HepG2 (cell line): ENCODE results near the gene MPP3. TPM values are rescaled to one million over a fixed set of nuclear protein-coding genes. Genes with fewer than 3 reads are reported as not detected.

ENCODE experiments used
- ASH2L ChIP-seq: fragments of 300-600, 200-600 bp; sonication (generic); IDR thresholded peaks from 2 replicates; pipeline ENCODE4 v1.7.0; 2017; ENCODE audit warnings: low read depth, mild to moderate bottlenecking, moderate library complexity, mixed read lengths, low read length; ENCODE audit not compliant: insufficient read length
- ATF5 ChIP-seq: sonication (generic); formaldehyde crosslinking; IDR thresholded peaks from 2 replicates; pipeline ENCODE4 v1.4.0; 2020; ENCODE audit warnings: mild to moderate bottlenecking, low read depth, missing genetic modification reagents
- ATF7 ChIP-seq, 2 experiments: fragments of 450-650 bp in 1 of 2; sonication (generic) in 1 of 2; formaldehyde crosslinking in 1 of 2; IDR thresholded peaks; 2 replicates each; pipeline versions ENCODE4 v1.4.0 to v1.6.1; 2016 to 2020; ENCODE audit warnings: antibody characterized with exemption in 1 of 2, mild to moderate bottlenecking in 1 of 2, missing genetic modification reagents in 1 of 2
- CBX2 ChIP-seq, 2 experiments: fragments of 200-600 bp in 1 of 2; sonication (generic); formaldehyde crosslinking in 1 of 2; IDR thresholded peaks; 2 replicates each; pipeline versions ENCODE4 v1.7.0 to v1.8.1; 2018 to 2022; ENCODE audit warnings: low read depth in 2 of 2, low read length in 1 of 2, mild to moderate bottlenecking in 1 of 2, missing genetic modification reagents in 1 of 2
- FOXP1 ChIP-seq, 2 experiments: fragments of 450-650 bp in 1 of 2; IDR thresholded peaks; 2 replicates each; pipeline ENCODE4 v1.6.1; 2017 to 2018; ENCODE audit warnings: antibody characterized with exemption in 1 of 2
- GMEB2 ChIP-seq: IDR thresholded peaks from 2 replicates; pipeline ENCODE4 v1.6.1; 2016; ENCODE audit warnings: missing biosample characterization, missing genetic modification reagents, low read depth
- KDM1A ChIP-seq: IDR thresholded peaks from 2 replicates; pipeline ENCODE4 v1.6.1; 2016; ENCODE audit warnings: missing compliant biosample characterization
- KDM3A ChIP-seq: IDR thresholded peaks from 2 replicates; pipeline ENCODE4 v1.6.1; 2018; ENCODE audit warnings: low read depth, missing compliant biosample characterization
- KLF11 ChIP-seq: IDR thresholded peaks from 2 replicates; pipeline ENCODE4 v1.6.1; 2016; ENCODE audit warnings: missing compliant biosample characterization
- MAX ChIP-seq: IDR thresholded peaks from 2 replicates; pipeline ENCODE4 v1.6.1; 2012; ENCODE audit warnings: inconsistent platforms
- MTA3 ChIP-seq: sonication (generic); formaldehyde crosslinking; IDR thresholded peaks from 2 replicates; pipeline ENCODE4 v1.4.0; 2020; ENCODE audit warnings: missing genetic modification reagents
- NCOA2 ChIP-seq: sonication (generic); formaldehyde crosslinking; IDR thresholded peaks from 2 replicates; pipeline ENCODE4 v1.8.0; 2022; ENCODE audit warnings: inconsistent platforms
- RFXANK ChIP-seq: IDR thresholded peaks from 2 replicates; pipeline ENCODE4 v1.6.1; 2016
- SAFB2 ChIP-seq: sonication (generic); formaldehyde crosslinking; IDR thresholded peaks from 2 replicates; pipeline ENCODE4 v1.5.1; 2020; ENCODE audit warnings: missing genetic modification reagents, low read depth, mild to moderate bottlenecking, borderline replicate concordance
- TCF7 ChIP-seq: sonication (generic); IDR thresholded peaks from 2 replicates; pipeline ENCODE4 v1.6.1; 2016; ENCODE audit warnings: antibody characterized with exemption, low read depth
- YEATS2 ChIP-seq: sonication (generic); formaldehyde crosslinking; IDR thresholded peaks from 2 replicates; pipeline ENCODE4 v1.4.0; 2020; ENCODE audit warnings: missing genetic modification reagents, borderline replicate concordance
- ZFP36L1 ChIP-seq: sonication (generic); formaldehyde crosslinking; IDR thresholded peaks from 2 replicates; pipeline ENCODE4 v1.8.0; 2022; ENCODE audit warnings: mild to moderate bottlenecking, missing genetic modification reagents, moderate library complexity
- ZNF138 ChIP-seq: sonication (generic); formaldehyde crosslinking; IDR thresholded peaks from 2 replicates; pipeline ENCODE4 v1.5.0; 2020; ENCODE audit warnings: mild to moderate bottlenecking, low read depth, missing genetic modification reagents
- ZNF230 ChIP-seq: sonication (generic); formaldehyde crosslinking; IDR thresholded peaks from 2 replicates; pipeline ENCODE4 v1.4.0; 2020; ENCODE audit warnings: mild to moderate bottlenecking, missing genetic modification reagents
- ZNF317 ChIP-seq: sonication (generic); formaldehyde crosslinking; IDR thresholded peaks from 2 replicates; pipeline ENCODE4 v1.5.0; 2020; ENCODE audit warnings: mild to moderate bottlenecking, missing genetic modification reagents
- ZNF329 ChIP-seq: sonication (generic); formaldehyde crosslinking; IDR thresholded peaks from 2 replicates; pipeline ENCODE4 v1.9.0; 2021; ENCODE audit warnings: low read depth, mild to moderate bottlenecking, missing genetic modification reagents
- ZNF367 ChIP-seq: sonication (generic); formaldehyde crosslinking; IDR thresholded peaks from 2 replicates; pipeline ENCODE4 v1.4.0; 2020; ENCODE audit warnings: missing genetic modification reagents, borderline replicate concordance
- ZNF841 ChIP-seq: sonication (generic); formaldehyde crosslinking; IDR thresholded peaks from 2 replicates; pipeline ENCODE4 v1.8.1; 2023; ENCODE audit warnings: missing genetic modification reagents, borderline replicate concordance
- ZSCAN30 ChIP-seq: sonication (generic); formaldehyde crosslinking; IDR thresholded peaks from 2 replicates; pipeline ENCODE4 v1.5.0; 2020; ENCODE audit warnings: mild to moderate bottlenecking, missing genetic modification reagents
- polyA plus RNA-seq, 8 experiments: library from polyadenylated mRNA; depleted of rRNA in 3 of 8; stranded (reverse) in 7 of 8; unstranded in 1 of 8; fragments of >200 nt; fragmentation: Illumina TruSeq in 4 of 8; extraction: Trizol in 4 of 8; gene quantifications; 2 replicates each; pipeline versions ENCODE4 v1.2.1 to v1.2.3, GENCODE V29; 2011 to 2016; ENCODE audit warnings: low read depth in 4 of 8, missing spikeins in 1 of 8, mixed read lengths in 1 of 8; ENCODE audit not compliant: insufficient read depth in 1 of 8
- total RNA-seq, 5 experiments: library from RNA; depleted of rRNA; stranded (reverse); fragments of >200 nt; fragmentation: Illumina TruSeq; extraction: Trizol; gene quantifications; 2 replicates each; pipeline ENCODE4 v1.2.3, GENCODE V29; 2016; ENCODE audit warnings: low read depth in 1 of 5

Gene MPP3
- total and polyA plus RNA-seq, 2 of the 13 experiments (the other 11 are each of a cell fraction or from before 2014, with no cell fraction given) = 0.91 to 1.8 TPM

DNA sequence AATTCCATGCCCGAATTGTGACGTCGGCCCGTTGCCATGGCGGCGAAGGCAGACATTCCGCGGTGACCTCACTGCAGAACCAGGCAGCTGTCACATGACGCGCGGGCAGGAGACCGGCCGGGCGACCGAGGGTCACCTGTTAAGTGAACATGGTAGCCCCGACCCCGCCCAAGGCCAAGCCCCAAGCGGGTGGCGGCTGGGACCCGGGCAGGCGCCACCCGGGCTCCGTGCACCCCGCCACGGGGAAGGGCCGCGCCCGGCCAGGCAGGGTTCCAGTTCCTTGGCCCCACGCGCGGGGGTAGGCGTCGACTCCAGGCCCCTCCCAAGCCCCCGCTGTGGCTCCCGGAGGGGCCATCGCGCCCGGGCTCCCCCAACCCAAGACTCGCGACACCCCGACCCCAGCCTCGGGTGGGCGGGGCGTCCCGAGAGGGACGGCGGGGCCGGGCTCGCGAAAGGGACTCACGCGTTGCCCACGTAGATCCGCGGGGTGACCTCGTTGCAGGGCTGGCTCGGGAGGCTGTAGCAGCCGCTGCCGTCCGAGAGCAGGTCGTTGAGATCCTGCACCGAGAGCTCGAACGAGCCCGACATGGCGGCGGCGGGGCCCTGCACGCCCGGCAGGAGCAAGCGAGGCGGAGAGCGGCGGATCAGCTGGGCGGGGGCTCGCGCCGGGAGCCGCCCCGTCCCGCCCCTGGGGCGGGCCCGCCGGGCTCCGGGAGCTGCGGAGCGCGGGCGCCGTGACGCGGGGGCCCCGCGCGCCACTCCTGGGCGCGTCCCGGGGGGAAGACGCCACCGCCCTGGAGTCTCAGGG lies 54.4 kb downstream of the MPP3 start, which contains the start of gene DUSP3 (continued):
- TF ChIP-seq GMEB2 (CRISPR knock-in tag) (no peak), ASH2L (peak; percentile 19), RFXANK (CRISPR knock-in tag) (peak; percentile 49; the same call in 1 of the 2 replicates), ZFP36L1 (CRISPR knock-in tag) (peak; percentile 59), ZNF841 (CRISPR knock-in tag) (no peak), ATF7 (IDR thresholded peaks at IDR 0.05) (peak; percentile 89), ATF7 (CRISPR knock-in tag; IDR thresholded peaks at IDR 0.05) (peak; percentile 98), CBX2 (IDR thresholded peaks at IDR 0.05; ENCODE audit: low read depth, low read length) (no peak), CBX2 (CRISPR knock-in tag; IDR thresholded peaks at IDR 0.05; ENCODE audit: low read depth) (no peak), ZSCAN30 (CRISPR knock-in tag) (no peak), NCOA2 (CRISPR knock-in tag) (peak; percentile 6; the same call in 1 of the 2 replicates), ZNF329 (peak; percentile 86), ZNF317 (CRISPR knock-in tag) (no peak), ZNF230 (0 out of 2 replicates have a peak, but pooled peaks have one; percentile 16), KDM1A (no peak; the same call in 1 of the 2 replicates), ZNF138 (CRISPR knock-in tag) (no peak), MTA3 (CRISPR knock-in tag) (0 out of 2 replicates have a peak, but pooled peaks have one; percentile 25), KDM3A (CRISPR knock-in tag) (peak; percentile 88), FOXP1 (IDR thresholded peaks at IDR 0.05) (no peak), FOXP1 (CRISPR knock-in tag; IDR thresholded peaks at IDR 0.05) (no peak), TCF7 (no peak), YEATS2 (CRISPR knock-in tag) (no peak; the same call in none of the 2 replicates), ZNF367 (CRISPR knock-in tag) (peak; percentile 68; the same call in 1 of the 2 replicates), KLF11 (CRISPR knock-in tag) (no peak), SAFB2 (CRISPR knock-in tag) (no peak; the same call in 1 of the 2 replicates), MAX (peak; percentile 6; the same call in 1 of the 2 replicates), ATF5 (CRISPR knock-in tag) (no peak)
